CD14-positive monocyte (primary cell): Measurements from ENCODE around the gene HBZ. TPM values are rescaled to one million over a fixed set of nuclear protein-coding genes. Genes with fewer than 3 reads are reported as not detected.

Experiments
- DNase-seq, 3 donors: peaks; one replicate each; pipeline ENCODE4 v3.0.0-alpha.2; 2011 to 2022
- H2AFZ ChIP-seq: 2 replicates; pipeline ENCODE4 v1.6.0; 2012; ENCODE audit warnings: mild to moderate bottlenecking, low read depth, low read length, inconsistent platforms; ENCODE audit not compliant: insufficient read depth, poor library complexity, severe bottlenecking
- H3K27ac ChIP-seq, 2 donors: 1 replicate in 1 of 2; 2 replicates in 1 of 2; pipeline ENCODE4 v1.5.1; 2012 to 2013; ENCODE audit warnings: low read length in 2 of 2, control low read depth in 1 of 2, inconsistent platforms in 1 of 2, low read depth in 1 of 2, mild to moderate bottlenecking in 1 of 2
- H3K27me3 ChIP-seq, 2 donors: one replicate each; pipeline versions ENCODE4 v1.6.0 to v1.6.1; 2011 to 2013; ENCODE audit warnings: low read length in 2 of 2; ENCODE audit not compliant: control insufficient read depth in 2 of 2, insufficient read depth in 2 of 2
- H3K36me3 ChIP-seq, 2 donors: replicated peaks in 1 of 2; 1 replicate in 1 of 2; 2 replicates in 1 of 2; pipeline versions ENCODE4 v1.5.1 to v1.6.1; 2012 to 2013; ENCODE audit warnings: low read length in 2 of 2, control low read depth in 1 of 2, inconsistent platforms in 1 of 2, mild to moderate bottlenecking in 1 of 2; ENCODE audit not compliant: insufficient read depth in 2 of 2, control insufficient read depth in 1 of 2
- H3K4me1 ChIP-seq, 2 donors: 1 replicate in 1 of 2; 2 replicates in 1 of 2; pipeline versions ENCODE4 v1.5.1 to v1.6.1; 2012 to 2013; ENCODE audit warnings: low read length in 2 of 2, control low read depth in 1 of 2, inconsistent platforms in 1 of 2, mild to moderate bottlenecking in 1 of 2, moderate library complexity in 1 of 2; ENCODE audit not compliant: insufficient read depth in 2 of 2, control insufficient read depth in 1 of 2
- H3K4me2 ChIP-seq: replicated peaks from 2 replicates; pipeline ENCODE3; 2012; ENCODE audit warnings: low read length, moderate library complexity, mild to moderate bottlenecking; ENCODE audit not compliant: poor library complexity, severe bottlenecking; ENCODE audit errors: extremely low read depth
- H3K4me3 ChIP-seq, 3 experiments: fragments of 200-600 bp in 1 of 3; sonication (generic) in 1 of 3; replicated peaks in 1 of 3; 1 replicate in 2 of 3; 2 replicates in 1 of 3; pipeline ENCODE4 v1.5.1; 2011 to 2013; ENCODE audit warnings: low read length in 3 of 3, mild to moderate bottlenecking in 3 of 3, control low read depth in 2 of 3, low read depth in 2 of 3, inconsistent platforms in 1 of 3, moderate library complexity in 1 of 3
- H3K79me2 ChIP-seq: 2 replicates; pipeline ENCODE4 v1.6.0; 2012; ENCODE audit warnings: mild to moderate bottlenecking, control low read depth, inconsistent platforms, low read length, moderate library complexity; ENCODE audit not compliant: insufficient read depth
- H3K9ac ChIP-seq: 2 replicates; pipeline ENCODE4 v1.6.0; 2017; ENCODE audit warnings: low read length, mild to moderate bottlenecking; ENCODE audit not compliant: insufficient read depth, poor library complexity, severe bottlenecking
- H3K9me3 ChIP-seq, 2 donors: replicated peaks in 1 of 2; 1 replicate in 1 of 2; 2 replicates in 1 of 2; pipeline versions ENCODE4 v1.5.1 to v1.6.1; 2012 to 2013; ENCODE audit warnings: low read length in 2 of 2, control low read depth in 1 of 2; ENCODE audit not compliant: control insufficient read depth in 1 of 2, insufficient read depth in 1 of 2
- H4K20me1 ChIP-seq: 2 replicates; pipeline ENCODE4 v1.6.0; 2012; ENCODE audit warnings: mild to moderate bottlenecking, low read length, control low read depth, moderate library complexity; ENCODE audit not compliant: insufficient read depth
- H3K27ac Mint-ChIP-seq, 7 donors: one replicate each; pipeline ENCODE4 v1.8.0; 2020; ENCODE audit warnings: mild to moderate bottlenecking in 7 of 7, mixed read lengths in 7 of 7, moderate library complexity in 6 of 7, inconsistent platforms in 2 of 7
- H3K27me3 Mint-ChIP-seq, 3 donors: one replicate each; pipeline ENCODE4 v1.8.0; 2021 to 2022; ENCODE audit warnings: low read depth in 3 of 3, mild to moderate bottlenecking in 3 of 3, mixed read lengths in 3 of 3, moderate library complexity in 3 of 3, inconsistent platforms in 1 of 3
- H3K36me3 Mint-ChIP-seq, 2 donors: one replicate each; pipeline ENCODE4 v1.8.0; 2020; ENCODE audit warnings: mixed read lengths in 2 of 2, inconsistent platforms in 1 of 2, mild to moderate bottlenecking in 1 of 2
- H3K4me1 Mint-ChIP-seq: one replicate; pipeline ENCODE4 v1.8.0; 2020; ENCODE audit warnings: mild to moderate bottlenecking, mixed read lengths
- H3K4me3 Mint-ChIP-seq, 2 donors: one replicate each; pipeline ENCODE4 v1.8.0; 2020; ENCODE audit warnings: mild to moderate bottlenecking in 2 of 2, mixed read lengths in 2 of 2, moderate library complexity in 1 of 2
- H3K9me3 Mint-ChIP-seq, 7 donors: one replicate each; pipeline ENCODE4 v1.8.0; 2020 to 2022; ENCODE audit warnings: mixed read lengths in 7 of 7, mild to moderate bottlenecking in 6 of 7, moderate library complexity in 6 of 7, inconsistent platforms in 2 of 7
- CTCF ChIP-seq: fragments of 200-600 bp; IDR thresholded peaks from one replicate; pipeline ENCODE4 v1.8.0; 2022; ENCODE audit warnings: antibody characterized with exemption, mild to moderate bottlenecking
- WGBS: methylation state at CpG from one replicate; pipeline ENCODE4 v1.1.5; 2013; ENCODE audit warnings: missing lambda C conversion rate; ENCODE audit not compliant: insufficient coverage; 5-methylcytosine and 5-hydroxymethylcytosine counted together
- intact Hi-C, 2 donors: fragments of 100-400 bp; cut with micrococcal nuclease; formaldehyde crosslinking; loops; one replicate each; pipeline versions ENCODE4 v1.15.0 to v1.15.1; 2023
- polyA plus RNA-seq, 3 donors: library from polyadenylated mRNA; depleted of rRNA in 1 of 3; unstranded in 2 of 3; stranded (reverse) in 1 of 3; fragments of 300-500 nt in 2 of 3; fragments of >200 nt in 1 of 3; fragmentation: Illumina TruSeq in 2 of 3; gene quantifications; 1 replicate in 2 of 3; 2 replicates in 1 of 3; pipeline ENCODE4 v1.2.3, GENCODE V29; 2012 to 2021

Gene HBZ
- polyA plus RNA-seq, 3 donors: not detected

DNA sequence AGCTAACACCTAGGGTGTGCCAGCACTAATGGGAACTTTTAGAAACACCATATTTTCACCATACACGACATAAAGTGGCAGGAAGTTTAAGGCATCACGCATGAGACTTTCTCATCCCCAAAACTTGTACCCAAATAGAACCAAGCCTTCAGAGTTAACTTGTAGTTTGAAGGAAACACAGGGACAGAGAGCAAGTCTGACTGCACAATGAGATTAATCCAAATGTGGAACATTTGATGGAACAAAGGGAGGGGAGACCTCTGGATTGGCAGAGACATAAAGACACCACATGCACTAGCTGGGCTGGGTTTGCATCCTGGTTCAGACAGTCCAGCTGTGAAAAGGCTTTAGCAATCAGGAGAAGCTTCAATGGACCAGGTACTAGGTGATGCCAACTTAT, 38.1 kb upstream of the HBZ start:
- intact Hi-C loops: no loop called here
- Histone ChIP-seq H3K4me1 (peaks cover 2 to 5% of the 10 kb centered on the region in 2 donors), H3K27me3 (no peaks in the 10 kb centered on the region), H3K79me2 (no peaks in the 10 kb centered on the region), H4K20me1 (no peaks in the 10 kb centered on the region), H3K36me3 (peaks cover 18 to 59% of the 10 kb centered on the region in 2 donors), H3K27ac (no peak overlapping the region), H3K4me3 (no peak overlapping the region), H2AFZ (no peak overlapping the region), H3K9me3 (no peaks in the 10 kb centered on the region), H3K9ac (no peak overlapping the region), H3K4me2 (no peak overlapping the region)
- H3K4me3 Mint-ChIP-seq: no peak overlapping the region
- H3K4me1 Mint-ChIP-seq: peaks cover 6% of the 10 kb centered on the region
- WGBS: no CpG with 5 or more reads among the region's 2 CpGs
- H3K27me3 Mint-ChIP-seq: no peaks in the 10 kb centered on the region
- peaks cover 57 to 66% of the 10 kb centered on the region in 2 donors for H3K36me3 Mint-ChIP-seq
- no peak overlapping the region for H3K27ac Mint-ChIP-seq
- no peak for TF ChIP-seq CTCF
- H3K9me3 Mint-ChIP-seq: no peaks in the 10 kb centered on the region
- no peak for DNase-seq

GRCh38 chr16:116015-116414, 36.4 kb upstream of the HBZ start:
- DNase-seq: no peak
- 76% methylated on average over 3 of the region's 7 CpGs for WGBS
- no peak overlapping the region for H3K4me3 Mint-ChIP-seq
- H3K9me3 Mint-ChIP-seq: no peaks in the 10 kb centered on the region
- Histone ChIP-seq H4K20me1 (no peaks in the 10 kb centered on the region), H3K4me1 (peaks cover 2 to 5% of the 10 kb centered on the region in 2 donors), H3K9me3 (no peaks in the 10 kb centered on the region), H3K79me2 (no peaks in the 10 kb centered on the region), H3K36me3 (peaks cover 6 to 47% of the 10 kb centered on the region in 2 donors), H3K4me3 (no peak overlapping the region), H3K27ac (no peak overlapping the region), H3K27me3 (no peaks in the 10 kb centered on the region), H3K4me2 (no peak overlapping the region), H2AFZ (no peak overlapping the region), H3K9ac (no peak overlapping the region)
- no peaks in the 10 kb centered on the region for H3K27me3 Mint-ChIP-seq
- H3K4me1 Mint-ChIP-seq: peaks cover 6% of the 10 kb centered on the region
- no peak for TF ChIP-seq CTCF
- intact Hi-C loops: no loop called here
- peaks cover 48 to 60% of the 10 kb centered on the region in 2 donors for H3K36me3 Mint-ChIP-seq
- H3K27ac Mint-ChIP-seq: no peak overlapping the region
